Thymus (tissue), 11 donors: ENCODE data around the gene TNFSF15. TPM values are rescaled to one million over a fixed set of nuclear protein-coding genes. Genes with fewer than 3 reads are reported as not detected.
"Not testable (repeated sequence)": the region's sequence is repeated elsewhere in the genome, so short reads cannot be mapped to it uniquely, and the experiment has no call there.

ENCODE experiments used
- DNase-seq, 9 donors: peaks; one replicate each; pipeline ENCODE4 v3.0.0-alpha.2; 2013; ENCODE audit warnings: low spot score in 9 of 9, low read depth in 6 of 9, missing footprints in 1 of 9
- H3K27ac ChIP-seq, 2 donors: one replicate each; pipeline ENCODE4 v1.5.1; 2013; ENCODE audit warnings: control low read depth in 1 of 2, low read depth in 1 of 2, low read length in 1 of 2, mild to moderate bottlenecking in 1 of 2, moderate library complexity in 1 of 2
- H3K27me3 ChIP-seq, 2 donors: one replicate each; pipeline ENCODE4 v1.5.1; 2013; ENCODE audit warnings: low read length in 1 of 2; ENCODE audit not compliant: control insufficient read depth in 2 of 2, insufficient read depth in 1 of 2
- H3K36me3 ChIP-seq, 2 donors: one replicate each; pipeline ENCODE4 v1.5.1; 2013; ENCODE audit warnings: low read length in 1 of 2, mild to moderate bottlenecking in 1 of 2, moderate library complexity in 1 of 2; ENCODE audit not compliant: control insufficient read depth in 2 of 2, insufficient read depth in 2 of 2
- H3K4me1 ChIP-seq, 2 donors: one replicate each; pipeline ENCODE4 v1.5.1; 2013; ENCODE audit warnings: low read length in 2 of 2; ENCODE audit not compliant: control insufficient read depth in 2 of 2, insufficient read depth in 2 of 2
- H3K4me3 ChIP-seq, 2 donors: one replicate each; pipeline ENCODE4 v1.5.1; 2013; ENCODE audit warnings: low read length in 2 of 2, control low read depth in 1 of 2, mild to moderate bottlenecking in 1 of 2
- H3K9me3 ChIP-seq, 2 donors: one replicate each; pipeline ENCODE4 v1.5.1; 2013; ENCODE audit warnings: low read length in 1 of 2, mild to moderate bottlenecking in 1 of 2; ENCODE audit not compliant: control insufficient read depth in 2 of 2, insufficient read depth in 1 of 2
- WGBS: extraction: QIAGEN DNeasy Blood & Tissue Kit; methylation state at CpG from one replicate; pipeline ENCODE4 v1.1.7; 2013; 5-methylcytosine and 5-hydroxymethylcytosine counted together
- polyA plus RNA-seq: library from polyadenylated mRNA; stranded (reverse); fragments of 200-250 nt; gene quantifications from one replicate; pipeline ENCODE4 v1.2.3, GENCODE V29; 2013
- total RNA-seq: library from RNA; stranded (reverse); fragments of 120-200 nt; gene quantifications from one replicate; pipeline ENCODE4 v1.2.4, GENCODE V29; 2013
- donor health status: healthy.

The TNFSF15 gene
- total and polyA plus RNA-seq, 2 donors, result 0.50 to 1.5 TPM

DNA sequence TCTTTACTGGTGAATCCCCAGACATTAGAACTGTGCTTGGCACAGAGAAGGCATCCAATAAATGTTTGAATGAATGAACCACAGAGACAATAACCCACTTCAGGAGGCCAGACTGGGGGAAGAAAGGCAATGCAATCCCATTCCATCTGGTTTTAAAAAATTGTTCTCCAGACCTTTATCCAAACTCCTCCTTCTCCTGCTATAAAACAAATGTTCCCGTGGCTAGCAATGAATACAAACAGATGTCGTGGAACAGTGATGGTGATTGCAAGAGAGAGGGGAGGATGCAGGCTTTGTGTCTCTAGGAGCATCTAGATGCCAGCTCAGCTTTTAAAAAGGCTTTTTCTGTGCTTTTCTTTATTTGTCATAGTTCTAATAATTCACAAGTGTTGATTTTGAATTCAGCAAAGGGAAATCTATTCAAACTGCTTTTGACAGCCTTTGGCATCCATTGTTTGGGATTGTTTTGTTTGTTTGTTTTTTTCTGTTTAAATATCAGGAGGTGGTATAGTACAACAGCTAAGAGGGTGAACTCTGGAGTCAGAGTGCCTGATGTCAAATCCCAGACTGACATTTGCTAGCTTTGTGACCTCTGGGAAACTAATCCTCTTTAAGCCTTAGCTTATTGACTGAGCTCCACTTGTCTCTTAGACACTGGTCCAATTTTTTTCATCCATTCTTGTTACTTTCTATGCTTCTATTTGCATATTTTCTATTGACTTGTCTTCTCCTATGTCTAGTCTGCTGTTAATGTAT, 59.1 kb downstream of the TNFSF15 start:
- WGBS, result 92% methylated on average over 2 of the region's 2 CpGs
- DNase-seq, result no peak

DNA sequence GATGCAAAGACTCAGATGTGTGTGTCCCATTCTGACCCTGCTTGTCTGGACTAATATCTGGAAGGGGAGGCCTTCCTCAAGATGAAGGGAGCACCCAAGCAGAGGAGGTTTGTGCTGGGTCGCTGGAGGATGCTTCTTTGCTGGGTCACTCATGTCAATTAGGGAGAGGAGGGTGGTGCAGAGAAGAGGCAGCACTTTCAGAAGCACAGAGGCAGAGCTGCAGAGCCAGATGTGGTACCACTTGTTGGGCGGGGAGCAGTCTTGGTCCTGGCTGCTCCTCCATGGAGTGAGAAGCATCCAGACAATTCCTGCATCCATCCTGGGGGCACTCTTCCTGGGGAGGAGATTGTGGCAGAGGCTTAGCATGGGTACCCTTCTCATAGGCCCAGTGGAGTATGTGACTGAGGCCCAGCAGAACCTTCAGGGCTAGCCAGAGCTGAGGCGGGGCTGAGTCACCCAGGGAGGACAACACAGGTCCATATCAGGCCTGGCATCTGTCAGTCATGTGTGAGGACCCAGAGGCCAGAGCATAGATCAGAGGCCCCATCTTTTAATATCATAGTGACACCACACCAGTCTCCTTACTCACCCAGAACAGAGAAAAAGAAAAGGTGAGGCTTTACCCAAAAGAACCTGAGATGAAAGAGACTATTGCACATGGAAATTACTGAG, 59.8 kb downstream of the TNFSF15 start:
- Histone ChIP-seq H3K4me3 (no peak overlapping the region), H3K27ac (no peak overlapping the region), H3K9me3 (no peaks in the 10 kb centered on the region), H3K4me1 (no peaks in the 10 kb centered on the region), H3K27me3 (no peaks in the 10 kb centered on the region), H3K36me3 (no peaks in the 10 kb centered on the region)
- DNase-seq, result no peak
- 85% methylated on average over 3 of the region's 3 CpGs for WGBS

More for the DNA sequence above, 59.1 kb downstream of the TNFSF15 start:
- Histone ChIP-seq H3K27ac (no peak overlapping the region), H3K36me3 (no peaks in the 10 kb centered on the region), H3K4me3 (no peak overlapping the region), H3K27me3 (no peaks in the 10 kb centered on the region), H3K4me1 (no peaks in the 10 kb centered on the region), H3K9me3 (no peaks in the 10 kb centered on the region)

DNA sequence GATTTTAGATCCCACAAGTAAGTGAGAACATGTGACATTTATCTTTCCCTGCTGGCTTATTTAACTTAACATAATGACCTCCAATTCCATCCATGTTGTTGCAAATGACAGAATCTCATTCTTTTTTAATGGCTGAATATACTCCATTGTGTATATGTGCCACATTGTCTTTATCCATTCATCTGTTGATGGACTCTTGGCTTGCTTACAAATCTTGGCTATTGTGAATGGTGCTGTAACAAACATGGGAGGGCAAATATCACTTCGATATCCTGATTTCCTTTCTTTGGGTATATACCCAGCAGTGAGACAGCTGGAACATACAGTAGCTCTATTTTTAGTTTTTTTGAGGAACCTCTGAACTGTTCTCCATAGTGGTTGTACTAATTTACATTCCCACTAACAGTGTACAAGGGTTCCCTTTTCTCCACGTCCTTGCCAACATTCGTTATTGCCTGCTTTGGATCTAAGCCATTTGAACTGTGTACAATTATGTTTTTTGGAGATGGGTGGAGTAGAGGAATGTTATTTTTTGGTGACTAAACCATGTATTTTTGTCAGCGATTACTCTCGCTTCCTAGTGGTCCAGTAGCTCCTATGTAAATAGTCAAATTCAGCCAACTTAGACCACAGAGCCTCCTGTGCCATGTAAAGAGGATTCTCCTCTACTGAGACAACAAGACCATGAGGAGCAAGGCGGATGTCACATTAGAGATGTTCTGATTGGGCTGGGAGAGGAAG, 60.6 kb downstream of the TNFSF15 start:
- no peak overlapping the region for H3K27ac ChIP-seq
- no peaks in the 10 kb centered on the region for H3K4me1 ChIP-seq
- no peak for DNase-seq
- no peaks in the 10 kb centered on the region for H3K36me3 ChIP-seq
- H3K9me3 ChIP-seq, result no peaks in the 10 kb centered on the region
- WGBS, result 79% methylated on average over 6 of the region's 6 CpGs
- H3K27me3 ChIP-seq, result no peaks in the 10 kb centered on the region
- no peak overlapping the region for H3K4me3 ChIP-seq

DNA sequence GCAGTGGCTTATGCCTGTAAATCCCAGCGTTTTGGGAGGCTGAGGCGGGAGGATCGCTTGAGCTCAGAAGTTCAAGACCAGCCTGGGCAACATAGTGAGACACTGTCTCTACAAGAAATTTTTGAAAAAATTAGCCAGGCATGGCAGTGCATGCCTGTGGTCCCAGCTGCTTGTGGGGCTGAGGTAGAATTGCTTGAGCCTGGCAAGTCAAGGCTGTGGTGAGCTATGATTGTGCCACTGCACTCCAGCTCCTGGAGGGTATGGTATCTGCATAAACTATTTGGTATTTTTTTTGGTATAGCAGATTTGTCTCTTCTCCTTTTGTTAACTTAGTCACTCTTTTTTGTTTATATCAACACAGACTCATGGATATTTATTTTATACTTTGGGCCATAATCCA, 62.4 kb downstream of the TNFSF15 start:
- Histone ChIP-seq H3K9me3 (no peaks in the 10 kb centered on the region), H3K27me3 (no peaks in the 10 kb centered on the region), H3K36me3 (no peaks in the 10 kb centered on the region), H3K4me3 (no peak overlapping the region), H3K27ac (no peak overlapping the region), H3K4me1 (peaks cover 3% of the 10 kb centered on the region in 2 donors)
- 98% methylated on average over 3 of the region's 3 CpGs for WGBS
- no peak for DNase-seq

DNA sequence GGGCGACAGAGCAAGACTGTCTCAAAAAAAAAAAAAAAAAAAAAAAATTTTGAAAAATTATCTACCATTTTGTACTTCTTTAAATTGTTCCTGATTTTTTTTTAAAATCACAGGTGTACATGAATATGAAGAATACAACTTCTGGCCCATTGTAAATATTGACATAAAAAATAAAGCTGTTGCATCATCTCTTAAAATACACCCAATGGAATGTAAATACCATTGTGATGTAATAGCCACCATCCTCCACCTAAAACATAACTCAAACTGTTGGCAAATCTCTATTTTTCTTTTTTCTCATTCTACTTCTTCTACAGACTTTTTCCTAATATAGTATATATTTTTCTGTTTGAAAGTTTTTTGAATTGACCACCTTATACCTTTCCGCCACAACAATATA, 62.9 kb downstream of the TNFSF15 start:
- Histone ChIP-seq H3K9me3 (no peaks in the 10 kb centered on the region), H3K36me3 (no peaks in the 10 kb centered on the region), H3K27me3 (no peaks in the 10 kb centered on the region), H3K27ac (no peak overlapping the region), H3K4me3 (no peak overlapping the region), H3K4me1 (peaks cover 4 to 5% of the 10 kb centered on the region in 2 donors)
- 99% methylated on average over 2 of the region's 2 CpGs for WGBS
- no peak for DNase-seq

DNA sequence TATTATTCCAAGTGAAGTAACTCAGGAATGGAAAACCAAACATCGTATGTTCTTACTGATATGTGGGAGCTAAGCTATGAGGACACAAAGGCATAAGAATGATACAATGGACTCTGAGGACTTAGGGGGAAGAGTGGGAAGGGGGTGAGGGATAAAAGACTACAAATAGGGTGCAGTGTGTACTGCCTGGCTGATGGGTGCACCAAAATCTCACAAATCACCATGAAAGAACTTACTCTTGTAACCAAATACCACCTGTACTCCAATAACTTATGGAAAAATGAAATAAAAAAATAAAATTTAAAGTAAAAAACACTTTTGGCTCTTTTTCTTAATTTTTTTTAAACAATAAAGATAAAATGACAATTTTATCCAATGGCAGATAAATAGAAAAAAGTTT, 64.3 kb downstream of the TNFSF15 start:
- H3K27me3 ChIP-seq, DNase-seq, H3K4me3 ChIP-seq, H3K27ac ChIP-seq, H3K36me3 ChIP-seq, H3K9me3 ChIP-seq: not testable (repeated sequence)
- WGBS, result 98% methylated on average over 1 of the region's 1 CpG
- peaks cover 5 to 11% of the 10 kb centered on the region in 2 donors for H3K4me1 ChIP-seq

DNA sequence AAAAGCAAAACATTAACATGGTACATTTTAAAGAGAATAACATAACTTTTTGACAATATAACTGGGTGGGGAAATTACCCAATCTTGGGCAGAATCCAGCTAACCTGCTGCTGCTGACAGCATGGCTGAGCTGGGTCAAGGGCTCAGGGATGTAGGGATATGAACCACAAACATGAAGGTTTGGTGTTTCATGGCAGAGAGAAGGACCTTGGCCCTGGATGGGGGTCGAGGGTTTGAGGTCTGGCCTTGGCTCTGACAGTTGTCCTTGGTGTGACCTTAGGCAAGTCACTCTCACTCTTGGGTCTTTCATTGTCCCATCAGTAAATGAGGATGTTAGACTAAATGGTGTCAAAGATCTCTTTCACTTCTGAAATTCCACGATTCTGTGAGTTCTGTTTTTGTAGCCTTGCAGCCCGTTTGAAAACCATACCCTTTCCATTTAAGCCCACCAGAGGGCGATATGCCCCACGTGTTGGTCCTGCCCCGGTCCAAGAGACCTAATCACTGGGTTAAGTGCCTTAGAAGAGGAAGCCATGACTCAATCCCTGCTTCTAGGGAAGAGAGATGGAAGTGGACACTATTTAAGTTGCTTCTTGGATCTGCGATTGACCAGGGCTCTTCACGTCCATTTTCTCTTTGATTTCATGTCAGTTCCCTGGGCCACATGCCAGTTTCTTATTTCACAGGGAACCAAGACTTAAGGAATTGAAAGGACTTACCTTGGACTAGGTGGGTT, 67.1 kb downstream of the TNFSF15 start:
- Histone ChIP-seq H3K27ac (no peak overlapping the region), H3K27me3 (no peaks in the 10 kb centered on the region), H3K9me3 (no peaks in the 10 kb centered on the region), H3K36me3 (no peaks in the 10 kb centered on the region), H3K4me3 (no peak overlapping the region), H3K4me1 (peaks cover 5 to 11% of the 10 kb centered on the region in 2 donors)
- DNase-seq, result peak; percentile 45 to 83 (median 68)
- WGBS, result 32% methylated on average over 8 of the region's 8 CpGs

DNA sequence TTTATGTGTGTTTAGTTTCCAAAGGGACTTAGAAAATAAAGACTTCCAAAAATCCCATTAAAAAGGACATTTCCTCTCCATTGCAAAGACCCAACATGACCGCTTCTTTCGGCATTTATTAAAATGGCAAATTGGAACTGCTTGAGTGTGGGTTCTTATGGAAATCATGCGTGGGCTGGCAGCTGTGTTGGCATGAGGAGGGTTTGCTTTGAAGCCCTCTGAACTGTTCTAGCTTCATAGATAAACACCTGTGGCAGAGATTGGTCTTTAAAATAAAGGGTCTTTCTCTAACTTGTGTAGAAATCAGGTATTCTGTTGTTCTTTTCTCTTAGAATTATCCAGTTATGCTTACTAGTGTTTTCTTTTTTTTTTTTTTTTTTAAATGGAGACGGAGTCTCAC, 68.0 kb downstream of the TNFSF15 start:
- Histone ChIP-seq H3K4me1 (peaks cover 5 to 11% of the 10 kb centered on the region in 2 donors), H3K4me3 (no peak overlapping the region), H3K9me3 (no peaks in the 10 kb centered on the region), H3K27ac (no peak overlapping the region), H3K36me3 (no peaks in the 10 kb centered on the region), H3K27me3 (no peaks in the 10 kb centered on the region)
- peak in 3 of 9 donors; percentile 9 to 55 (median 16) for DNase-seq
- 73% methylated on average over 4 of the region's 4 CpGs for WGBS
